SK-N-SH treated with all-trans-retinoic acid at 6 μM for 48 hours (cell line): ENCODE results near the gene ASF1A.

Experiments used
- CREB5 ChIP-seq: fragments of 250-450 bp; sonication (Bioruptor Pico); IDR thresholded peaks from 2 replicates; pipeline ENCODE4 v1.5.1; 2020; ENCODE audit warnings: low read depth, mild to moderate bottlenecking, moderate library complexity
- RARB ChIP-seq: fragments of 250-450 bp; sonication (Bioruptor Pico); IDR thresholded peaks from 2 replicates; pipeline ENCODE4 v1.8.0; 2021; ENCODE audit warnings: mild to moderate bottlenecking, moderate library complexity
- TCF4 ChIP-seq: fragments of 250-450 bp; sonication (Bioruptor Pico); IDR thresholded peaks from 2 replicates; pipeline ENCODE4 v1.8.0; 2021; ENCODE audit warnings: mild to moderate bottlenecking, moderate library complexity, borderline replicate concordance
- TF ChIP-seq, protein P1 (sequence below): fragments of 250-450 bp; sonication (Bioruptor Pico); IDR thresholded peaks from 2 replicates; pipeline ENCODE4 v1.5.0; 2020; ENCODE audit warnings: mild to moderate bottlenecking, moderate library complexity

GRCh38 chr6:118931436-118931835 is 37.5 kb downstream of the ASF1A start:
- TF ChIP-seq RARB (no peak), TCF4 (CRISPR knock-in tag) (no peak), CREB5 (no peak)
- TF ChIP-seq, protein P1, sequence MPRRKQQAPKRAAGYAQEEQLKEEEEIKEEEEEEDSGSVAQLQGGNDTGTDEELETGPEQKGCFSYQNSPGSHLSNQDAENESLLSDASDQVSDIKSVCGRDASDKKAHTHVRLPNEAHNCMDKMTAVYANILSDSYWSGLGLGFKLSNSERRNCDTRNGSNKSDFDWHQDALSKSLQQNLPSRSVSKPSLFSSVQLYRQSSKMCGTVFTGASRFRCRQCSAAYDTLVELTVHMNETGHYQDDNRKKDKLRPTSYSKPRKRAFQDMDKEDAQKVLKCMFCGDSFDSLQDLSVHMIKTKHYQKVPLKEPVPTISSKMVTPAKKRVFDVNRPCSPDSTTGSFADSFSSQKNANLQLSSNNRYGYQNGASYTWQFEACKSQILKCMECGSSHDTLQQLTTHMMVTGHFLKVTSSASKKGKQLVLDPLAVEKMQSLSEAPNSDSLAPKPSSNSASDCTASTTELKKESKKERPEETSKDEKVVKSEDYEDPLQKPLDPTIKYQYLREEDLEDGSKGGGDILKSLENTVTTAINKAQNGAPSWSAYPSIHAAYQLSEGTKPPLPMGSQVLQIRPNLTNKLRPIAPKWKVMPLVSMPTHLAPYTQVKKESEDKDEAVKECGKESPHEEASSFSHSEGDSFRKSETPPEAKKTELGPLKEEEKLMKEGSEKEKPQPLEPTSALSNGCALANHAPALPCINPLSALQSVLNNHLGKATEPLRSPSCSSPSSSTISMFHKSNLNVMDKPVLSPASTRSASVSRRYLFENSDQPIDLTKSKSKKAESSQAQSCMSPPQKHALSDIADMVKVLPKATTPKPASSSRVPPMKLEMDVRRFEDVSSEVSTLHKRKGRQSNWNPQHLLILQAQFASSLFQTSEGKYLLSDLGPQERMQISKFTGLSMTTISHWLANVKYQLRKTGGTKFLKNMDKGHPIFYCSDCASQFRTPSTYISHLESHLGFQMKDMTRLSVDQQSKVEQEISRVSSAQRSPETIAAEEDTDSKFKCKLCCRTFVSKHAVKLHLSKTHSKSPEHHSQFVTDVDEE (CRISPR knock-in tag), result no peak
